NCI-H2107 treated with DMSO at 0.1 percent for 48 hours (cell line): Measurements from ENCODE around the gene VPS9D1.
"Not testable (repeated sequence)": the region's sequence is repeated elsewhere in the genome, so short reads cannot be mapped to it uniquely, and the experiment has no call there.

Source experiments
- DNase-seq: peaks from one replicate; lab custom pipeline; 2025; ENCODE audit not compliant: unreplicated experiment; lab: John Stamatoyannopoulos, UW

Gene VPS9D1

DNA sequence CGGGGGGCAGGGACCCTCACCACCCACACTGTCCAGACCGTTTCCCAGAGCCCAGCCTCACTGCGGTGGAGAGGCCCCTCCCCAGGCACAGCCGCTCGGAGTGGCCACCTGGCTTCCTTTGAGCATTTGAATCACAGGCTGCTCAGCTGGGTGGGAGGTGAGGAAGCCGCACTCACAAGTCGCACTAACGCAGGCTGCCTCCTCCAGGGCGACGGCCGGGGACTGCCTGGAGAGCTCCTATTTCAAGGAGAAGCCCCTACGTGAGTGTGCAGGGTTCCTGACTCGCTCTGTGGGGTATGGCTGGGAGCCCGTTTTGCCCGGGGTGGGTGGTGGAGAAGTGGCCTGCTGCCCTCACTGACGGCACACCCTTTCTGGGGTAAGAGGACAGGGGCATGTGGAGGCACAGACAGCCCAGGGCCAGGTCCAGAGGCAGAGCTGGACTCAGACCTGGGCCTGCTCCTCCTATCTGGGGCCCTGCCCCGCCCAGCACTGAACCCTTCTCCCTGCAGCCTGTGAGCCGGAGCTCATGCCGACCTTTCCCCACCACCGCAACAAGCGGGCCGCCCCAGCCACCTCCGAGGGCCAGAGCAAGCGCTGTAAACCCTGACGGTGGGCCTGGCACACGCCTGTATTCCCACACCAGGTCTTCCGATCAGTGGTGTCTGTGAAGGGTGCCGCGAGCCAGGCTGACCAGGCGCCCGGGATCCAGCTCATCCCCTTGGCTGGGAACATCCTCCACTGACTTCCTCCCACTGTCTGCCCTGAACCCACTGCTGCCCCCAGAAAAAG is 25.4 kb downstream of the VPS9D1 start:
- no peak for DNase-seq

DNA sequence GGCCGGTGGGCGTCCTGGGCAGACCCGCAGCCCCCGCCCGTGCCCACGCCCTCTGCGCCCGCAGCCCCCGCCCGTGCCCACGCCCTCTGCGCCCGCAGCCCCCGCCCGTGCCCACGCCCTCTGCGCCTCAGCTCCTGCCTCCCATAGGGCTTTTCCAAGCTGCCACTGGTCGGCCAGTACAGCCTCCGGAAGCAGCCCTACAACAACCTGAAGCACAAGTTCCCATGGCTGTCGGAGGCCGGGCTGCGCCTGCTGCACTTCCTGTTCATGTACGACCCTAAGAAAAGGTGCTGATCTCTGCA is 26.0 kb downstream of the VPS9D1 start:
- not testable (repeated sequence) for DNase-seq

GRCh38 chr16:89693931-89694783 is 26.5 kb downstream of the VPS9D1 start:
- DNase-seq, result no peak

DNA sequence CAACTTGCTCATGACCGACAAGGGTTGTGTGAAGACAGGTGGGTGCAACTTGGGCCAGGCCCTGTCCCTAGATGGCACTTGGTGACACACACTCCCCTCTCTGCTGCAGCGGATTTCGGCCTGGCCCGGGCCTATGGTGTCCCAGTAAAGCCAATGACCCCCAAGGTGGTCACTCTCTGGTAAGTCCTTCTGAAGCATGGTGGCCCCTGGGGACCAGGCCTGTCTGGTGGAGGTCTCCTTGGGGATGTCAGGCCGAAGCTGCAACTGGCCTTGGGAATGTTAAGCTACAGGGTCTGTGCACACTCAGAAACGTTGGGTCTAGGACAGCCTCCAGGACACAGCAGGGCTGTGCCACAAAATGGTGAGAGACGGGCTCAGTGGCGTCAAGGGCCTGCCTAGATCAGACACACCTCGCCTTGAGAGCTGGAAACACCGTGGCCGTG is 27.4 kb downstream of the VPS9D1 start:
- DNase-seq, result no peak

GRCh38 chr16:89691986-89692569 is 28.6 kb downstream of the VPS9D1 start:
- DNase-seq, result no peak

DNA sequence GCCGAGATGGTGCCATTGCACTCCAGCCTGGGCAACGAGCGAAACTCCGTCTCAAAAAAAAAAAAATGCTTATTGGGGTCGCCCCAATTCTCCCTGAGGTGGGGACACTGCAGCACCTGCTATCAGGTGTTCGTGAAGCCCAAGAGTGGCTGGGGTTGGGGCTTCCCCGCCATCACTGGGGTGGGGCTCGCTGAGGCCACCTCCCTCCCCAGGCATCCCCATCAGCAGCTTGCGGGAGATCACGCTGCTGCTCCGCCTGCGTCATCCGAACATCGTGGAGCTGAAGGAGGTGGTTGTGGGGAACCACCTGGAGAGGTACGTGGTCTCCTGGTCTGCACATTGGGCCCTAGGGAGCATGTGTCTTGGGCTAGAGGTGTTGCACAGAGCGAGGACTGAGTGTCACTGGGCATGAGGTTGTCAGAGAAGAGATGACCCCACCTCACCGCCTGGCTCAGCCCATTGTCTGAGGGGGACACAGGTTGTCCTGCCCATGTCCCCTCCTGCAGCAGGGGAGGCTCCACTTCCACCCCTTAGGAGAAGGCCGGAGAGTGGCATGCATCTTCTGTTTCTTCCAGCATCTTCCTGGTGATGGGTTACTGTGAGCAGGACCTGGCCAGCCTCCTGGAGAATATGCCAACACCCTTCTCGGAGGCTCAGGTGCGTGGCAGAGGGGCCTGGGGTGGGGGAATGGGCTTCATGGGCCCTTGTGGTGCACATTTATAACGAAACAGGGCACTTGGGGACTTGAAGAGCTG is 29.3 kb downstream of the VPS9D1 start:
- no peak for DNase-seq

GRCh38 chr16:89690392-89690901 is 30.3 kb downstream of the VPS9D1 start:
- DNase-seq, result no peak

DNA sequence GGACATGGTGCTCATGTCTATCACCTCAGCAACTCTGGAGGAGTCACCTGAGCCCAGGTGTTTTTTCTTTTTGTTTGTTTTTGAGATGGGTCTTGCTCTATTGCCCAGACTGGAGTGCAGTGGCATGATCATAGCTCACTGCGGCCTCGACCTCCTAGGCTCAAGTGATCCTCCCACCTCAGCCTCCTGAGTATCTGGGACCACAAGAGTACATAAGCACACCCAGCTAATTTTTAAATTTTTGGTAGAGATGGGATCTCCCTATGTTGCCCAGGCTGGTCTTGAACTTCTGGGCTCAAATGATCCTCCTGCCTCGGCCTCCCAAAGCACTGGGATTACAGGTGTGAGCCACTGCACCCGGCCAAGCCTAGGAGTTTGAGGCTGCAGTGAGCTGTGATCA is 31.1 kb downstream of the VPS9D1 start:
- DNase-seq, result not testable (repeated sequence)

DNA sequence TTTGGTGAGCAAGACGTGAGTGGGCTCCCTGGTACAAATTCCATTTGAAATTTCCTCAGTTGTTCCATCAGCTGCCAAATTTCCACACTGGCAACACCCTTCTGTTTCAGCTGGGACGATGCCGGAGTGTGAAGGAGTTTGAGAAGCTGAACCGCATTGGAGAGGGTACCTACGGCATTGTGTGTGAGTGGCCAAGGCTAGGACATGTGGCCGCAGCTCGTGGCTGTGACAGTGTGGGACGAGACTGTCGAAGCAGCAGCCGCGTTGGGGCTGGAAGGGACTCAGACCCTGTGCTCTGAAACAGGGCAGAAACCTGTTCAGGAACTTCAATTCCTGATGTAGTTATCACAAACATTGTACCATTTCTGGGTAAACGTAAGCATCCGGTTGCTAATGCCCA is 31.6 kb downstream of the VPS9D1 start:
- no peak for DNase-seq

DNA sequence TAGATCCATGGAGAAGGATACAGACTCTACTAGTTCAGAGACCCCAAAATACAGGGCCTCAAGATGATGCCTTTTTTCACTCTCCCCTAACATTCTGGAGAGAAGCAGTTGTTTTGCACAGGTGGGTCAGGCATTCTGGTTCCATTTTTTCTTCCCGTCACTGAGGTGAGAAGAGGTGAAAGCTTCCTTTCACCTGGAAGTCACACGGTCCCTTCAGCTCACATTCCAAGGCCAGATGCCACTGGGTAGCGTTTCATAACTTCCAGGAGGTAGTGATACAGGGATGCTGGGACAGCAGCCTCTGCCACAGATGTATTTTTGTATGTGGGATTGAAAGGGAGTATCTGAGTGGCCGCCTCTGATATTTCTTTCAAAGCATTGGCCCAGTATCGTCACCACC is 32.3 kb downstream of the VPS9D1 start:
- DNase-seq, result no peak

DNA sequence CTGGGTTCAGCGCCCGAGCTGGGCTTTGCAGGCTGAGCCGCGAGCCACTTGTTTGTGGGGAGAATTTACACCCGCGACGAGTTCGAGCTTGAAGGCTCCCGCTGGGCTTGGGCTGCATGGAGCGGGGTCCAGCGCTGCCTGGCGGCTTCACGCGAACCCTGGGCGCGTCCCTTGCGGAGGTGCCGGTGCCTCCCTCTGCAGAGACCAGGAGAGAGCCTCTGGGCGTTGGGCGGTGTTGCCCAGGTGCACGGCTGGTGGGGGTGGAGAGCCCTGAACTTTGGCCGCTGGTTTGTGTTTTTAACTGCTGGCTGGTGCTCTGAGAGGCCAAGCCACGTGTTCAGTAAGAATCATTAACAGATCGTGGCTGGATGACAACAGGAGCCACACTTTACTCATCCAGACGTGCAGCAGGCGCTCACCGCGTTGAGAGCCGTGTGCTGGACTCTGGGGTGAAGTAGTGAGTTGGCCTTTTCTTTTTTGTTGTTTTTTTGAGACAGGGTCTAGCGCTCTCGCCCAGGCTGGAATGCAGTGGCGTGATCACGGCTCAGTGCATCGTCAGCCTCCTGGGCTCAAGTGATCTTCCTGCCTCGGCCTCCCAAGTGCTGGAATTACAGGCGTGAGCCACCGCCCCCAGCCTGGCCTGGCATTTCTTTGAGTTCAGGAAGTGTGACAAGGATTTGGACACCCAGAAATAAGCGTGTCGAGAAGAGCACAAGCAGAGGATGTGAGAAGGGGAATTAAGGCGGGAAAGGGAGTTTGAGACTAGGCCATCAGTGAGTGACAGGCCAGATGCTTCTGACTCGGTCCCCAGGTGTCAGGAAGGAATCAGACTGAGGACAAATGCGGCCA is 33.4 kb downstream of the VPS9D1 start:
- peak; percentile 4 for DNase-seq

DNA sequence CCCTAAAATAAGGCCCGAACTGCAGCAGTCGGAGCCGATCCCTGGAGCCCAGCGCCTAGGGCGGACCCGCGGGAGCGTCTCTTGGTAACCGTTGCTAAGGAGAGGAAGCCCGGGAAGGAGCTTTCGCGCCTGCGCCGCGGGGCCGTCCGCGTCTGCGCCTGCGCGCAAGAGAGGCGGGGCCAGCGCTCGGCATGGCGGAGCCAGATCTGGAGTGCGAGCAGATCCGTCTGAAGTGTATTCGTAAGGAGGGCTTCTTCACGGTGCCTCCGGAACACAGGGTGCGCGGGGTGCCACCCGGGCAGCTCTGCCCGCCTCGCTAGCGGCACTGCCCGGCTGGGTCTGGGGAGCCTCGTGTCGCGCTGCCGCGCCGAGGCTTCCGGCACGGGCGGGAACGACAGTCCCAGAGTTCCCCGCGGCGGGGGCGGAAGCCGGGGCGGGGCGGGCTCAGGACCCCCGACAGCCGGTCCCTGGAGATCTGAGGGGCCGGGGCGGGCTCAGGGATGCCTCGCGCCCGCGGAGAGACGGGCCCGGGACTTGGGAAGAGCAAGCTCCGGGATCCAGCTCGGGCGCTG is 34.1 kb downstream of the VPS9D1 start, which contains the start of gene CDK10:
CDK10 (plus strand) TSS at position 170 of the 572 bp plus-strand sequence; CDS start at position 192, 22 bp downstream.
- peak; percentile 67 for DNase-seq

DNA sequence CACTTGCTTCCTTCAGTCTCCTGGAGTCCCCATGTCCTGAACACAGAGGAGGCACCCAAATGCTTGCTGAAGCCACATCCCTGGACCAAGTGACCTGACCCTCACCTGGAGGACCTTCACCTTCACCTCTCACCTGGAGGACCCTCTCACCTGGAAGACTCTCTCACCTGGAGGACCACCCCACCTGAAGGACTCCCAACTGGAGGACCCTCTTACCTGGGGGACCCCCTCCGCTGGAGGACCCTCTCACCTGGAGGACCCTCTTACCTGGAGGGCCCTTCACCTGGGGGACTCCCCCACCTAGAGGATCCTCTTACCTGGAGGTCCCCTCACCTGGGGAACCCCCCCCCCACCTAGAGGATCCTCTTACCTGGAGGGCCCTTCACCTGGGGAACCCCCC is 34.8 kb downstream of the VPS9D1 start:
- no peak for DNase-seq

GRCh38 chr16:89678258-89678657 is 42.4 kb downstream of the VPS9D1 start:
- DNase-seq, result no peak

- DNase-seq, result no peak
Measured at GRCh38 chr16:89672177-89672941, 48.3 kb downstream of the VPS9D1 start.

- DNase-seq, result not testable (repeated sequence)
Measured at GRCh38 chr16:89671565-89671964, 49.1 kb downstream of the VPS9D1 start.

GRCh38 chr16:89670496-89671431 is 49.9 kb downstream of the VPS9D1 start:
- no peak for DNase-seq

DNA sequence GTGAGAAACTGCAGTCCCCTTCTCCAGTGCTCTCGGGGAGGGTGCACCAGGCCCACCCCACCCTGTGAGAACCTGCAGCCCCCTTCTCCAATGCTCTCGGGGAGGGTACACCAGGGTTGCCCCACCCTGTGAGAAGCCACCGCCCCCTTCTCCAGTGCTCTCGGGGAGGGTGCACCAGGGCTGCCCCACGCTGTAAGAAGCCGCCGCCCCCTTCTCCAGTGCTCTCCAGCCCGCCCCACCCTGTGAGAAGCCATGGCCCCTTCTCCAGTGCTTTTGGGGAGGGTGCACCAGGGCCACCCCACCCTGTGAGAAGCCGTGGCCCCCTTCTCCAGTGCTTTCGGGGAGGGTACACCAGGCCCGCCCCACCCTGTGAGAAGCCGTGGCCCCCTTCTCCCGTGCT is 50.9 kb downstream of the VPS9D1 start:
- DNase-seq, result no peak
